ENCODE results near the gene RECQL5.

RECQL5 gene

DNA sequence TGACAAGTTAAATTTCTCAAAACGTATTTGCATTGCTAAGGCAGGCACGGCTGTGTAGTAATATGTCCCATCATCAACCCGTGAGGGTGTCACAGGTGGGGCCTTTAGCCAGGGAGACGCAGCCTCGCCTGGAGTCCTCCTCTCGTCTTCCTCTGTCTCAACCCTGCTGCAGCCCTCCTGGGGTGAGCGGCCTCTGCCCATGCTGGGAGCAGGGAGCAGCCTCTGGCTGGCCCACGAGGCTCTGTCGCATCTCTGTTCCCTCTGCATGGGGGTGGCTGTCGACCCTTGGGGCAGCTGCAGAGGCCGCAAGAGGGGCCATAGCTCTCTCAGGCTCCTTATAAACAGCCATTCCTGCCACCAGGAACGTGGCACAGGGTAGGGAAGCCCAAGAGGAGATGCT is 34.5 kb downstream of the RECQL5 start:
- DNase-seq: no peak

DNA sequence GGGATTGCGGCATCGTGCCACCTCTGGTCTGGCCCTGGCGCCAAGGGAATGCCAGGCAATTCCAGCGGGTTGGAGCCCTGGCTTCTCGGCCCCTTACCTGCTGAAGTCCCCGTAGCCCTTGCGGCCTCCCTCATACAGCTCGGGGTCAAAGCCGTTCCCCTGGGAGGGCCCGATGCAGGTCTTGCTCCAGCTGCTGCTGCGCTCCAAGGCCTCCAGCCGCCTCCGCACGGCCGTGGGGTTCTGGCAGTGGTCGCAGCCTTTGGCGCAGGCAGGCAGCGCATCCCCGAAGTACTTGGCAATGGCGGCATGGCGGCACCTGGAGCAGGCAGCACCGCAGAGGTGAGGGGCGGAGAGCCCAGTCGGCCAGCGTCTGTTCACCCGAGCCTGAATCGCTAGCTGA is 35.6 kb downstream of the RECQL5 start:
- no peak for DNase-seq

DNA sequence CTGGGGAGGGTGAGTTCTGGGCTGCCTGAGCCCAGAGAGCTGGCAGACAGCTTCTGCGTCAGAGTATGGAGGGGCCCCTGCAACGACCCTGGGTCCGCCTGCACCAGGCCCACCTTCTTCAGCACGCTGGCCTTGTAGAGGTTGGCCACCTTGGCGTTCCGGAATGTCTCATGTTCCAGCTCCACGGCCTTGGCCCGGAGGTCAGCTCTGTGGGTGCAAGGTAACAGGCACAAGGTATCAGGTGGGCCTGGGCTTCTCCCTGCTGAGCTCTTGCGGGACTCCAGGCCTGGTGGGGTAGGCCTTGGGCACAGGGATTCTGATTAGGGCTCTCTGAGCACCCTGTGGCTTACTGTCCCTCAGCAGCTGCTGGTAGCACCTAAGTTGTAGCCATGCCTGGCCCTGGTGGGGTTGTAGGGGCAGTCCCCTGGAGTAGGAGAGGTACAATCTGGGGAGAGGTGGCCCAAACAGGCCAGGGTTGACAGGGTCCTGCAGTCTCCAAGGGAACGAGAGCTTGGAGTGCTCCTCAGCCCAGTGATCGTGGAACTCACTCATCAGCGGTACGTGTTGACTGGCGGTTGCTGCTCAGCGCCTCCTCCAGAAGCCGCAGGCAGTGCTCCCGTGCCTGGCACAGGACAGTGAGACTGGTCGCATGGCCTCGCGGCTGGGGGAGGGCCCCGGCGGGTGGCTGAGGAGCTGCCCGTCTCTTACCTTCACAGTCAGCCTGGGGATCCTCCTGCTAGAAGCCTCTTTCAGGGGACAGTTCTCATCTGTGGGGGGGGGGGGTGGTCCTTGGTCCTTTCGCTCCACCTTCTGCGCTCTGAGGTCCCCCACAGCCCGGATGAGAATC is 36.7 kb downstream of the RECQL5 start:
- DNase-seq: no peak

DNA sequence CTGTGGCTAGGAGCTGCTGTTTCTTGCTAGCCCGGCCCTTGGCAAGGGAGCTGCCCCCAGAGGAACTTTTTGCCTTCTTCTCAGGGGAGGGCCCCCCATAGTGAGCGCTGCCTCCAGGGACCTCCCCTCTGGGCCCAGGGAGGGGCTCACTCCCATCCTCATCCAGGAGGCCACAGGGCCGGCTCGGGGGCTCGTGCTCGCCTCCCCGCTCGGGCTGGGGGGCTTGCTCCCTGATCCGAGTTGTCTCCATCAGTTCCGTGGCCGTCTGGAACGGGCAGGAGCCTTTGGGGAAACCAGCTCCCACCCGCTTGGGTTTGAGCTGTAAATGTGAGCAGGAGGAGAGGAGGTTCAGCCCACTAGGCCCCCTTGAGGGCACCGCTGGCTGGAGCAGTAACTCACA is 37.8 kb downstream of the RECQL5 start:
- DNase-seq: no peak

DNA sequence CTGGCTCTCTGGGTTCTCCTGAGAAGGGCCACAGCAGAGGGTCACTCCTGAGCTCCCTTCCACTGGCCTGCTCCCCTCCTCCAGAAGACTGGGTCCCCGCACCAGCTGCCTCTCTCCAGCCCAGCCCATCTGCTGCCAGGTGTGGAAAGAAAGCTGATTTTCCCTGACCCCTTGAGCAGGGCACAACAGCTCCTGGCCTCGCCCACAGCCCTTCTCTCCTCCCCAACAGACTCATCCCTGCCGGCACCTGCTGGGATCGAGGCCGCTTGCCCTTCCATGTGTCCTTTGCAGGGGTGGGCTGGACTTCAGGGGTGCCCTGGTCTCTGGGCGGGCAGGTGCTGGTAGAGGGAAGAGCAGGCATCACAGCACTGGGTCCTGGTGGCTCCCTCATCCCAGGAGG is 38.5 kb downstream of the RECQL5 start:
- no peak for DNase-seq

DNA sequence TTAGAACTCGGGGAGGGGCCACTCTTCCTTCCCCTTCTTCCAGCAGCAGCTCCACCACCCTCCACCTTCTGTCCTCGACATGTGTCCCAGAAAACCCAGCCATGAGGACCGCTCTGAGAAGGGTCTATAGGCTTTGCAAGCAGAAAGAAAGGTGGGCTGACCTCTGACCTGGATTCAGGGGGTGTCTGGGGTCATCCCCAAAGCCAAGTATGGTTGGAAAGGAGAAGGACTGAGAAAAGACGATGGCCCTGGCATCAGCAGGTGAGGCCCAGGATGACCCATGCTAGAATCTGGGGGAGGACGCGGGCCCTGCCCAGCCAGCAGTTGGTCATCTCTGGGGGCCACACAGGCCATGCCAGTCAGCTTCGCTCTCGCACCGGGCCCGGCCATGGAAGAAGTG is 39.9 kb downstream of the RECQL5 start:
- DNase-seq: no peak

DNA sequence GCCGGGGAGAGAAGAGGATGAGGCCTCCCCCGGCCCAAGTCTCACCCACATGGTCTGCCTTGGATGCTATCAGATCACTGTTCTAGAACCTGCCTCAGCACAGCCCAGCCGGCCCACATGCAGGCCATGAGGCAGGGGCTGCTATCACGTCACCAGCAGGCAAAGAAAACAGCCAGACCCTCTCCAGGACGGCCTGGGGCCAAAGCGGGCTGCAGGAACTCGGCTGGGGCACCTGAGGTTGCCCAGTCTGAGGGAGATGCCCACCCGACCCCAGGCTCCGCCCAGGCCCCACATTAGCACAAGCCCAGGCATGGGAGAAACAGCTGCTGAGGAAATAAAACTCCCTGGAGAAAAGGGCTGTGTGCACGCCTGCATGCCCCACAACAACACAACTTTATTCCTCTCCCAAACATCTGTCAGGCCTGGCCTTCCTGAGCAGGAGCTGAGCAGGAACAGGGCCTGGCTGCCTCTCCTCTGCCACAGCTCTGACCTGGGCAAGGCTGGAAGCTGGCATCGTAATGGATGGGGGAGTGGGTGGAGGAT is 40.4 kb downstream of the RECQL5 start:
- DNase-seq: no peak

DNA sequence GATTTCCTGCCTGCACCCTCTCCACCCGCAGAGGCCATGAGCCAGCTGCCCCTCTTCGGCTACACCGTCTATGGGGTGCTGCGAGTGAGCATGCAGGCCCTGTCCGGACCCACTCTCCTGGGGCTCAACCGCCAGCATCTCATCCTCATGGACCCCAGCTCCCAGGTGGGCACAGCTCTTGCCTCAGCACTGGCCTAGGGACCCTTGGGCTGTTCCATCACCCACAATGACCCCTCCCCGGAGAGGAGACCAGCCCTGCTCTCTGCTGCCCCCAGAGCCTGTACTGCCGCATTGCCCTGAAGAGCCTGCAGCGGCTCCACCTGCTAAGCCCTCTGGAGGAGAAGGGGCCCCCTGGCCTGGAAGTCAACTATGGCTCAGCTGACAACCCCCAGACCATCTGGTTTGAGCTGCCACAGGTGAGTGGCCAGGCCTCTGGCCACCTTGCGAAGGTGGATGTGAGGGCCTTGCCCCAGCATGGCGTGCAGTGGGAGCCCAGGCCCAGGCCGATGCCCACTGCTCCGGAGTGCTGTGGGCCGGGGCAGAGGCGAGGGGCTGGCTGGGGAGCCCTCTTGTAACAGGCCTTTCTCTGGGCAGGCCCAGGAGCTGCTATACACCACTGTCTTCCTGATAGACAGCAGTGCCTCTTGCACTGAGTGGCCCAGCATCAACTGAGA is 41.0 kb downstream of the RECQL5 start:
- DNase-seq: no peak

DNA sequence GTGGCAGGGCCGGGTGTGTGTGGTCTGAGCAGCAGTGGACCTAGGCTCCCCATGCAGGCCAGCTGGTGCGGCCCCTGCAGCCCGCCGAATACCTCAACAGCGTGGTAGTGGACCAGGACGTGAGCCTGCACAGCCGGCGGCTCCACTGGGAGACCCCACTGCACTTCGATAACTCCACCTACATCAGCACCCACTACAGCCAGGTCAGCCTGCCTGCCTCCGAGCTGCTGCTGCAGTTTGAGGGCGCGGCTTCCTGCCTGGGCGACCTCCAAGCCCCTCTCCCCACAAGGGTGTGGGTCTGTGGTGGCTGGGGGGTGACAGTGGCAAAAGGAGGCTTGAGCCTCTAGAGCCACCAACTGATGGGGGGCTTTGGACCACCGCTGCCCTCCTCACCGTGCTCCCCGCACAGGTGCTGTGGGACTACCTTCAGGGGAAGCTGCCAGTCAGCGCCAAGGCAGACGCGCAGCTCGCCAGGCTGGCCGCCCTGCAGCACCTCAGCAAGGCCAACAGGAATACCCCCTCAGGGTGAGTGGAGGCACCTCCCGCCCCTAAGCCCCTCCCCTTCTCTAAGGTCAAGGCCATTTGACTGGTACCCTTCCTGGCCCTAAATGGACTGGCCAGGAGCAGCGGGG is 42.1 kb downstream of the RECQL5 start:
- no peak for DNase-seq

DNA sequence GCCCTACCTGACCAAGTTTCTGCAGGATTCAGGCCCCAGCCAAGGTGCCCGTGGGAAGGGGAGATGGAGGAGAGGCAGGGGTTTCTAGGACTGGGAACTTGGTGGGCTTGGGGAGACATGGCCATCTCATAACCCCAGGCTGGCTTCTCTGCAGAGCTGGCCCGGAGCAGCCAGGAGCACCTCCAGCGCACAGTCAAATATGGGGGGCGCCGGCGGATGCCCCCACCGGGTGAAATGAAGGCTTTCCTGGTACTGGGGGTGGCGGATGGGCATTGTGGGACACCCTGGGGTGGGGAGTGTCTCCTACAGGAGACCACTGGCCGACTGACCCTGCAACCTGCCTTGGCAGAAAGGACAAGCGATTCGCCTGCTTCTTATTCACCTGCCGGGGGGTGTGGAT is 42.9 kb downstream of the RECQL5 start:
- DNase-seq: no peak

DNA sequence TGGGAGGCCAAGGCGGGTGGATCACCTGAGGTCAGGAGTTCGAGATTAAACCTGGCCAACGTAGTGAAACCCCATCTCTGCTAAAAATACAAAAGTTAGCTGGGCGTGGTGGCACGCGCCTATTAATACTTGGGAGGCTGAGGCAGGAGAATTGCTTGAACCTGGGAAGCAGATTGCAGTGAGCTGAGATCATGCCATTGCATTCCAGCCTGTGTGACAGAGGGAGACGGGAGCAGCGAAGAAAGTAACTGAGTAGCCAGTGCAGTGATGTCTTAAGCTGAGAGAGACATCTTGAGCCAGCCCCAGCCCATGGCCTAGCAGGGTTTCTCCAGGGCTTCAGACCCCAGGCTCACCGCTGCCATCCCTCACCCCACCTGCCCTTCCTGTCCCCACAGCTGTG is 43.6 kb downstream of the RECQL5 start:
- no peak for DNase-seq

DNA sequence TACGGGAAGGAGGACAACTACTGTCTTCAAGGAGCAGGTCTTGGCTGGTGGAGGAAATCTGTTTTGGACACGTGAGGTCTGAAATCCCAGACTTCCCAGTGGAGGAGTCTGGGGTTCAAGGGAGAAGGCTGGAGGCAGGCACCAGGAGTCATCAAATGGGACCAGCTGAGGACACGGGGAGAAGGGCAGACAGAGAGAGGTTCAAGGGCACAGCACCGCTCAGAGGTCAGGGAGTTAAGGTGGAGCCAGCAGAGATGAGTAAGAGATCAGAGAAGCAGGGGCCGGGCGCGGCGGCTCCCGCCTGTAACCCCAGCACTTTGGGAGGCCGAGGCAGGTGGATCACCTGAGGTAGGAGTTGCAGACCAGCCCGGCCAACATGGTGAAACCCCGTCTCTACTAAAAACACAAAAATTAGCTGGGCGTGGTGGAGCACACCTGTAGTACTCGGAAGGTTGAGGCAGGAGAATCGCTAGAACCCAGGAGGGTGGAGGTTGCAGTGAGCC is 44.1 kb downstream of the RECQL5 start:
- no peak for DNase-seq

DNA sequence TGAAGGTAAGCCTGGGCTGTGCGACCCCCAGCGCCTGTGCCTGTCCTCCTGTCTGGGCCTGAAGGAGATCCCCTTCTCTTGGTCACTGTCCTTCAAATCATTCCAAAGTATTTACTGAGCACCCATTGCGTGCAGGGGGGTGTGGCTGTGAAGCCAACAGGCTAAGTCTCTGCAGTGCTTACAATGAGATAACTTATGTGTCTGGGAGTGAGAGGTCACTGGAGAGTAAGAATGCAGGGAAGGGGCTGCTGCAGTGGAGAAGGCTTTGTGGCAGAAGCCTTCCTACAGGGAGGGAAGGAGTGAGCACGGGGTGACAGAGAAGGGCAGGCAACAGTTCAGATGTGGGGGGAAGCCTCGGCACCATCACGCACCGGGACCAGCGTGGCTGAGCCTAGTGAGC is 44.9 kb downstream of the RECQL5 start:
- DNase-seq: no peak

DNA sequence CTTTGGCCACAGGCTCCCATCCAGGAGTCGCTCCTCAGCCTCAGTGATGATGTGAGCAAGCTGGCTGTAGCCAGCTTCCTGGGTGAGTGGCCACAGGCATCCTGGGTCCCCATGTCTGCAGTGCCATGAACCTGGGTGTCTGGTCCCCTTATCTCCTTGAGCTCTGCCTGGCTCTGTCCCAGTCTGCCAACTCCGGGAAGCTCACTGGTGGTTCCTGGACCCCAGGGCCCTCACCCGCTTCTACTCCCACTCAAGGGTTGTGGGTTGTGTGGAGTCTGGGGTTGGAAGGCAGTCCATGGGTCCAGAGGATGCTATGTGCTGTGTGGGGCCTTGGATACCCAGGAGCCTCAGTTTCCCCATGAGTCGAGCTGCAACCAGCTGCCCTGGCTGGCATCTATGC is 45.5 kb downstream of the RECQL5 start:
- DNase-seq: no peak

DNA sequence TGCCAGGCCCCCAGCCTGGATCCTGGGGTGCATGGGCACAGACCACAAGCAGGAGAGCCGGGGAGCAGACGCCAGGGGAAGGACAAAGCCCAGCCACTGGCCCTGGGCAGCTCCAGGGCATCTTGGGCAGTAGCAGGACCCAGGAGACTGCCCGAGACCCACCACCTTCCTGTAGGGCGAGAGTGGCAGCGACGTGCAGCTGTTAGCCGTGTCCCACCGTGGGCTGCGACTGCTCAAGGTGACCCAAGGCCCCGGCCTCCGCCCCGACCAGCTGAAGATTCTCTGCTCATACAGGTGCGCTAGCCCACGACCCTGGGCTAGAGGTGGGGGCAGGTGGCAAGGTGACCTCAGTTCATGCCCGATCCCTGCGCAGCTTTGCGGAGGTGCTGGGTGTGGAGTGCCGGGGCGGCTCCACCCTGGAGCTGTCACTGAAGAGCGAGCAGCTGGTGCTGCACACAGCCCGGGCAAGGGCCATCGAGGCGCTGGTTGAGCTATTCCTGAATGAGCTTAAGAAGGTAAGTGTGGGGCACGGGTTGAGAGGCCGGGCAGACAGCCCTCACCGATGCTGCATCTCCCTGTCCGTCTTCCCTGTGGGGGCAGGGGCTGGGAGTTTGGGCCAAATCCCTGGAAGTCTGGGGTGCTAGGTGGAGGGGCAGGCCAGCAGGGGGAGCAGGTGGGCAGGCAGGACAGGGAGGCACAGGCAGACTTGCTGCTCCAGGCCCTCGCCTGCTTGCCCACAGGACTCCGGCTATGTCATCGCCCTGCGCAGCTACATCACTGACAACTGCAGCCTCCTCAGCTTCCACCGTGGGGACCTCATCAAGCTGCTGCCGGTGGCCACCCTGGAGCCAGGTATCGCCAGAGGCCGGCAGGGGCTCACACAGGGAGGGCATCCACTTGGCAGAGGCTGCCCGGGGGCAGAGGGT is 47.2 kb downstream of the RECQL5 start:
- DNase-seq: no peak

DNA sequence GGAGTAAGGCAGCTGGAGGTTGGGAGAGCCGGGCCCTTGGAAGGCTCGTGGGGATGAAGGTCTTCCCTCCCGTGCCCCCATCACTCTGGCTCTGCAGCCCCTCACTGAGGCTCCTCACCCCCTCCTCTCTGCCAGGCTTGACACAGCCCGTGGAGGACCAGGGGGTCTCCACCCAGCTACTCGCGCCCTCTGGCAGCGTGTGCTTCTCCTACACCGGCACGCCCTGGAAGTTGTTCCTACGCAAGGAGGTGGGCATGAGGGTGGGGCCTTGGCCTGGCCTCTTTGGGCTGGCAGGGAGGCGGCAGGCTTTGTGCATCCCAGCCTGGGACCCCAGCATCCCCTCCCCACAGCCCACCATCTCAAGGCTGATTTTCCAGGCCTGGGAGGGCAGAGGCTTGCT is 49.3 kb downstream of the RECQL5 start:
- DNase-seq: no peak

DNA sequence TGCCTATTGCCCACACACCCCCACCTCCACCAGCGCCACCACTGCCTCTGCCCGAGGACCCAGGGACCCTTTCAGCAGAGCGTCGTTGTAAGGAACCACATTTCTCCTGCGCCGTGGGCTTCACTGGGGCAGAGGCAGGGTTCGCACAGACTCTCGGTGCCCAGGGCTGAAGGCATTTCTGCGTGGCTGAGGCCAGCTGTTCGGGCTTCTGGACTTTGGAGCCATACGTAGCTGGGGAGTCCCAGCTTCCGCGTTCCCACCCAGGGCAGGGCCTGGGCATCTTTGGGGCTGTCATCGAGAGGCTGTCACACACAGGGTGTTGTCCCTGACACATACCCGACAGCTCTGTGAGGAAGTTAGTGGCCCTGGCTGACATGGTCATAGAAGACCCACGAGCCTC is 49.7 kb downstream of the RECQL5 start:
- DNase-seq: no peak

DNA sequence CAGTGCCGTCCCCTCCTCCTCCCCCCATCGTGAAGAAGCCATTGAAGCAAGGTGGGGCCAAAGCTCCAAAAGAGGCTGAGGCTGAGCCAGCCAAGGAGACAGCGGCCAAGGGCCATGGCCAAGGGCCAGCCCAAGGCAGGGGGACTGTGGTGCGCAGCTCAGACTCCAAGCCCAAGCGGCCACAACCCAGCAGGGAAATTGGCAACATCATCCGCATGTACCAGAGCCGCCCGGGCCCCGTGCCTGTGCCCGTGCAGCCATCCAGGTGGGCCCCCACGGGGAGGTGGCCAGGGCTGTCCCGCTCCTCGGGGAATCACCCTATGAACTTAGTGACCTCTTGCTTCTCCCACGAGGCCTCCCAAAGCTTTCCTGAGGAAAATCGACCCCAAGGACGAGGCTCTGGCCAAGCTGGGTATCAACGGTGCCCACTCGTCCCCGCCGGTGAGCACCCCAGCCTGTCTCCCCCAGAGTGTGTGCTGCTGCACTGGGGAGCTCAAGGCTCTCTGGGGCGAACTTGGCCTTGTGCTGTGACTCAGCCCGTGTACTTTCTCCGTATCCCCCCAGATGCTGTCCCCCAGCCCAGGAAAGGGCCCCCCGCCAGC is 50.3 kb downstream of the RECQL5 start:
- DNase-seq: no peak

DNA sequence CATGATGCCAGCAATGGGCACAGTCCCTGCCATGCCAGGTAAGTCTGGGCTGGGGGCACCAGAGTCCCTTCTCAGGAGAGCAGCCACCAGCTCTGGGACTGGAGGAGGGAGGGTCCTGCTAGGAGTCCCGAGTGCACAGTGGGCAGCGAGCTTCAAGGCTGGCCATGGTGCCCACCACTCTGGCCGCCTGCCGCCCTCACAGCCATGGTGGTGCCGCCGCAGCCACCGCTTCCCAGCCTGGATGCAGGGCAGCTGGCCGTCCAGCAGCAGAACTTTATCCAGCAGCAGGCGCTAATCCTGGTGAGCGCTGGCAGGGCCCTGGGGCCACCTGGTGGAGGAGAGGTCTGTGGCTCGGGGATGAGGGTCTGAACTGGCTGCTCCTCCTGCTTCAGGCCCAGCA is 51.7 kb downstream of the RECQL5 start:
- no peak for DNase-seq

DNA sequence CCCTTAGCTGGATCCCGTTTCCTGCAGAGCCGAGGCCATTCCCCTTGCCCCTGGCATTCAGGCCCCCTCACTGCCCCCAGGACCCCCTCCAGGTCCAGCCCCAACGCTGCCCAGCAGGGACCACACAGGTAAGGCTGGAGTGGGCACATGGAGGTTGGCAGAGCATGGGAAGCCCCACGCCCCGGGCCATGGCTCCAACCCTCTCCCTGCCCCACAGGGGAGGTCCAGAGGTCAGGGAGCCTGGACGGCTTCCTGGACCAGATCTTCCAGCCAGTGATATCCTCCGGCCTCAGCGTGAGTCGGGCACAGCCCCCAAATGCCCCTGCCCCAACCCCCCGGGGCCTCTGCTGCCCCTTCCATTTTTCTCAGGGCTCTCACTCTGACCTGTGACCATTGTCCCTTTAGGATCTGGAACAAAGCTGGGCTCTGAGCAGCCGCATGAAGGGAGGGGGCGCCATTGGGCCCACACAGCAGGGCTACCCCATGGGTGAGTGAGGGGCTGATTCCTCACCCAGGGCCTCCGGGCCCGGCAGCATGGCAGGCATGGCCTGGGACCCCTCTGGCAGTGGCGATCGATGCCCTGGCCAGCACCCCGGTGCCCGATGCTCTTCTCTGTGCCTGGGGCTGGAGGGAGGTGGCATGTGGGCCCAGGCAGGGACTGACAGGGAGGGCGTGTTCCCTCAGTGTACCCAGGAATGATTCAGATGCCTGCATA is 52.2 kb downstream of the RECQL5 start:
- DNase-seq: no peak

DNA sequence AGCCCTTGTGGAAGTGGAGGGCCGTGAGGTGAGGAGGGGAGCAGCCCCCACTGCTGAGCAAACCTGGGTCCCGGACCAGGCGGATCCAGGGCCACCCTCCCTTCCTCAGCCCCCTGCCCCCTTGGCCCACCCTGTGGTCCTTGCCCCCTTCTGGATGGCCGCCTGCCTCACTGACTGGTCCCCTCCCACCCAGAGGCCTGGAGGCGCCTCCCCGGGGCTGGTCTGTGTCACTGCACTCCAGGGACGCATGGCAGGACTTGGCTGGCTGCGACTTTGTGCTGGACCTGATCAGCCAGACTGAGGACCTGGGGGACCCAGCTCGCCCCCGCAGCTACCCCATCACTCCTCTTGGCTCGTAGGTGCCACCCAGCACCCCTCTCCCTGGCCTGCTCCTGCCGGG is 52.9 kb downstream of the RECQL5 start:
- DNase-seq: no peak

All from activated T-cell treated with anti-CD3 and anti-CD28 coated beads for 4 hours (primary cell).